LNCaP clone FGC (cell line): ENCODE data around the gene CISD2.
A peak's percentile ranks its signal among the peaks of the same experiment; 100 is the strongest.

ENCODE experiments used
- DNase-seq: peaks from one replicate; pipeline ENCODE4 v3.0.0-alpha.2; 2011; ENCODE audit warnings: low read depth
- H3K4me3 ChIP-seq: 2 replicates; pipeline ENCODE4 v1.5.1; 2011; ENCODE audit warnings: mild to moderate bottlenecking, low read depth, low read length, control low read depth
- CTCF ChIP-seq: IDR thresholded peaks from 2 replicates; pipeline ENCODE4 v1.5.1; 2012; ENCODE audit warnings: mild to moderate bottlenecking; ENCODE audit not compliant: control insufficient read depth, insufficient read depth; ENCODE audit errors: extremely low read depth

Gene CISD2

DNA sequence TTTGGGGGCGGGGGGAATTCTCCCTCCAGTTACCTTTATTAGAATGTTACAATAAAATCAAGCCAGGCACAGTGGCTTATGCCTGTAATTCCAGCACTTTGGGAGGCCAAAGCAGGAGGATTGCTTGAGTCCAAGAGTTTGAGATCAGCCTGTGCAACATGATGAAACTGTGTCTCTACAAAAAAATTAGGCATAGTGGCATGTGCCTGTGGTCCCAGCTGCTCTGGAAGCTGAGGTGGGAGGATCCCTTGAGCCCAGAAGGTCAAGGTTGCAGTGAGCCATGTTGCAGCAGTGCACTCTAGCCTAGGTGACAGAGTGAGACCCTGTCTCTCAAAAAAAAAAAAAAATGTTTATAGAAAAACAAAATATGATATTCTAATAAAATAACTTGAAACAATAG lies 36.1 kb upstream of the CISD2 start:
- H3K4me3 ChIP-seq: no peak overlapping the region
- no peak for TF ChIP-seq CTCF
- no peak for DNase-seq

- DNase-seq: no peak
- no peak for TF ChIP-seq CTCF
- no peak overlapping the region for H3K4me3 ChIP-seq
Measured at GRCh38 chr4:102836596-102836995, 32.2 kb upstream of the CISD2 start.

DNA sequence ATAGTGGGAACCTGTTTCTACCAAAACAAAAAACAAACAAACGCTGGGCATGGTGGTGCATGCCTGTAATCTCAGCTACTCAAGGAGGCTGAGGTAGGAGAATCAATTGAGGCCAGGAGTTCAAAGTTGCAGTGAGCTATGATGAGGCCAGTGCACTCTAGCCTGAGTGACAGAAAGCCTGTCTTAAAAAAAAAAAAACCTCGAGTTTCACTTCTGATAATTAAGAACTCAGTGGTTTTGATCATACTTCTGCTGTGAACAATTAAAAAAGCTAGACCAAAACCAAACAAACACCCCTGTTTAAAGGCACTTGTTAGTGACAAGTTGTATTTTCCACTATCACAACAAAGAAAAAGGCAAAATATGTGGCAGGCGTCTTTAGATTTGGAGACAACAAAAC lies 26.4 kb upstream of the CISD2 start:
- no peak for DNase-seq
- no peak for TF ChIP-seq CTCF
- no peak overlapping the region for H3K4me3 ChIP-seq

- DNase-seq: no peak
- H3K4me3 ChIP-seq: no peak overlapping the region
- no peak for TF ChIP-seq CTCF
Measured at GRCh38 chr4:102843273-102843672, 25.5 kb upstream of the CISD2 start.

GRCh38 chr4:102843938-102844337 lies 24.9 kb upstream of the CISD2 start:
- H3K4me3 ChIP-seq: no peak overlapping the region
- DNase-seq: no peak
- no peak for TF ChIP-seq CTCF

- no peak for TF ChIP-seq CTCF
- H3K4me3 ChIP-seq: no peak overlapping the region
Measured at GRCh38 chr4:102847687-102848086, 21.1 kb upstream of the CISD2 start.

GRCh38 chr4:102849579-102850104 lies 19.1 kb upstream of the CISD2 start:
- DNase-seq: no peak
- no peak overlapping the region for H3K4me3 ChIP-seq
- 0 out of 2 replicates have a peak, but pooled peaks have one; percentile 9 for TF ChIP-seq CTCF

More at GRCh38 chr4:102847687-102848086, 21.1 kb upstream of the CISD2 start:
- DNase-seq: no peak
